ENCODE results near the gene AKAP8L. TPM values are rescaled to one million over a fixed set of nuclear protein-coding genes. Genes with fewer than 3 reads are reported as not detected.

The AKAP8L gene
- total RNA-seq, 1 donor from 2014 or later, result 75.3 TPM

DNA sequence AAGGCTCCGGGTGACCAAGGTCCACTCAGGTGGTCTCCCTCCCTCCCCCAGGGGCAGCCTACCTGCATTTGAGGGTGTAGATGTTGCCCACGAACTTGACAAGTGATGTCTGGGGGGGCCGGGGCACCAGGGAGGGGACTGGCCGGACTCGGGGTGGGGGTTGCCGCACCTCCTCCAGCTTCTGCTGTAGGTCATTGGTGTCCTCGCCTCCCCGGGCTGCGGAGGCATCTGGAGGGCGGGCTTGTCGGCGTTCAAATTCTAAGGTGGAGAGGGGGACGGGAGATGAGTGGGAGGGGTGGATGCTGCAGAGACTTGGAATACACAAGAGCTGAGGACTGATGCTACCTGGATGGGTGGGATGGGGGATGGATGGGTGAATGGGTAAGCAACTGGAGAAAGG, 5.3 kb upstream of the AKAP8L start:
- H3K36me3 ChIP-seq (ENCODE audit: control insufficient read depth, insufficient read depth, low read length), result peaks cover 31% of the 10 kb centered on the region
- H3K4me3 ChIP-seq (ENCODE audit: low read depth, low read length), result no peak overlapping the region
- no peak for FAIRE-seq
- DNase-seq (ENCODE audit: low read depth), result no peak
- TF ChIP-seq, protein P1, sequence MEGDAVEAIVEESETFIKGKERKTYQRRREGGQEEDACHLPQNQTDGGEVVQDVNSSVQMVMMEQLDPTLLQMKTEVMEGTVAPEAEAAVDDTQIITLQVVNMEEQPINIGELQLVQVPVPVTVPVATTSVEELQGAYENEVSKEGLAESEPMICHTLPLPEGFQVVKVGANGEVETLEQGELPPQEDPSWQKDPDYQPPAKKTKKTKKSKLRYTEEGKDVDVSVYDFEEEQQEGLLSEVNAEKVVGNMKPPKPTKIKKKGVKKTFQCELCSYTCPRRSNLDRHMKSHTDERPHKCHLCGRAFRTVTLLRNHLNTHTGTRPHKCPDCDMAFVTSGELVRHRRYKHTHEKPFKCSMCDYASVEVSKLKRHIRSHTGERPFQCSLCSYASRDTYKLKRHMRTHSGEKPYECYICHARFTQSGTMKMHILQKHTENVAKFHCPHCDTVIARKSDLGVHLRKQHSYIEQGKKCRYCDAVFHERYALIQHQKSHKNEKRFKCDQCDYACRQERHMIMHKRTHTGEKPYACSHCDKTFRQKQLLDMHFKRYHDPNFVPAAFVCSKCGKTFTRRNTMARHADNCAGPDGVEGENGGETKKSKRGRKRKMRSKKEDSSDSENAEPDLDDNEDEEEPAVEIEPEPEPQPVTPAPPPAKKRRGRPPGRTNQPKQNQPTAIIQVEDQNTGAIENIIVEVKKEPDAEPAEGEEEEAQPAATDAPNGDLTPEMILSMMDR (IDR thresholded peaks at IDR 0.05; ENCODE audit: insufficient read depth, low read length, severe bottlenecking), result no peak
- H3K27me3 ChIP-seq (ENCODE audit: control insufficient read depth, insufficient read depth, low read length), result no peaks in the 10 kb centered on the region

DNA sequence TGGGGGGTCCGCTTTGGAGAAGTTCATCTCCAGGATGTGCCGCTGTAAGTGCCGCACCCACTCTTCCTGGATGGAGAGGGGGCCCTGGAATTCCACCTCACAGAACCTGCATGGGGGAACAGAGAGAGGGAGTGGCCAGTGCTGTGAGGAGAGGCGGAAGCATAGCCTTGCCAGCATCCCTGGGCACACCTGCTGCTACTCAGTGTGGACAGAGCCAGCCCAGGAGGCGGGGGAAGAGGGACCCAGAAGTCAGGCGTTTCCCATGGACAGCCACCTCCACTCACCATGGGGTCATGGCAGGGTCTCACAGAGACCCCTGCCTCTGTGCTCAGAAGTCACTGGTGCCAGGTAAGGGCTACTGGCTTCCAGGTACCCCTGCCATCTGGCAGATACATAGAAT, 4.3 kb upstream of the AKAP8L start:
- no peak for DNase-seq (ENCODE audit: low read depth)
- TF ChIP-seq, protein P1 (IDR thresholded peaks at IDR 0.05; ENCODE audit: insufficient read depth, low read length, severe bottlenecking), result no peak
- Histone ChIP-seq H3K36me3 (ENCODE audit: control insufficient read depth, insufficient read depth, low read length) (peaks cover 29% of the 10 kb centered on the region), H3K27me3 (ENCODE audit: control insufficient read depth, insufficient read depth, low read length) (no peaks in the 10 kb centered on the region), H3K4me3 (ENCODE audit: low read depth, low read length) (no peak overlapping the region)
- no peak for FAIRE-seq

DNA sequence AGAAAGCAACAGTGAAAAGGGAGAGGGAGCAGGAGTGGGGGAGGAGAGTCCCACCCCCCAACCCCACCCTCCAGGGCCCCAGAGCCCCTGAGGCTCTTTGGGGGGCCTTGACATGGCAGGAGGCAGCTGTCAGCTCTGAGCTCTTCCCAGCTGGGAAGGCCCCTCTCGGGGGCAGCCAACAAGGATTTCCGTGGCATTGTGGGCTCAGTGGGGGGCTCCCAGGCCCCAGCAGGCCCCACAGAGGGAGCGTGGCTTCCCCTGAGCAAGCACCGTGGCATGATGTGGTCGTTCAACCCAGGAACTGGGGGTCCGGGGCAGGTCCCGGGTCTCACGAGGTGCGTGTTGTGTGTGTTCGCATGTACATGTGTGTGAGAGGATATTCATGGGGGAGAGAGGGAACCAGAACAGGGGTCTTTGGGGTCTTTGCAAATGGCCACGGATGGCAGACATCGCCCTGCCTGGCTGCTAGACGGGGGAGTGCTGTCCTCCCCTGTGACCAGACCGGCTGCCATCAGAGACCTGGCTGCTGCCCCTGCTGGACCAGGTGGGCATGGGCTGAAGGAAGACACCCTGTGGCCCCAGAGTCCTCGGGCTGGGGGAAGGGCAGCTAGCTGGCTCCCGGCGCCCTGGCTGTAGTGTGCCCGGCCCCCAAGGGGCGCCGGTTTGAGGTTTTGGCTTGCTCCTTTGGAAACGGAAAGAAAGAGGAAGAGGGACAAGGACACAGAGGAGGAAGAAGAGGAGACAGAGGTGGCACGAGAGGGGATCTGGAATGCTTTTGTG, 3.7 kb upstream of the AKAP8L start:
- DNase-seq (ENCODE audit: low read depth) (no peak), FAIRE-seq (no peak)
- Histone ChIP-seq H3K27me3 (ENCODE audit: control insufficient read depth, insufficient read depth, low read length) (no peaks in the 10 kb centered on the region), H3K36me3 (ENCODE audit: control insufficient read depth, insufficient read depth, low read length) (peaks cover 27% of the 10 kb centered on the region), H3K4me3 (ENCODE audit: low read depth, low read length) (no peak overlapping the region)
- TF ChIP-seq, protein P1 (IDR thresholded peaks at IDR 0.05; ENCODE audit: insufficient read depth, low read length, severe bottlenecking), result no peak

DNA sequence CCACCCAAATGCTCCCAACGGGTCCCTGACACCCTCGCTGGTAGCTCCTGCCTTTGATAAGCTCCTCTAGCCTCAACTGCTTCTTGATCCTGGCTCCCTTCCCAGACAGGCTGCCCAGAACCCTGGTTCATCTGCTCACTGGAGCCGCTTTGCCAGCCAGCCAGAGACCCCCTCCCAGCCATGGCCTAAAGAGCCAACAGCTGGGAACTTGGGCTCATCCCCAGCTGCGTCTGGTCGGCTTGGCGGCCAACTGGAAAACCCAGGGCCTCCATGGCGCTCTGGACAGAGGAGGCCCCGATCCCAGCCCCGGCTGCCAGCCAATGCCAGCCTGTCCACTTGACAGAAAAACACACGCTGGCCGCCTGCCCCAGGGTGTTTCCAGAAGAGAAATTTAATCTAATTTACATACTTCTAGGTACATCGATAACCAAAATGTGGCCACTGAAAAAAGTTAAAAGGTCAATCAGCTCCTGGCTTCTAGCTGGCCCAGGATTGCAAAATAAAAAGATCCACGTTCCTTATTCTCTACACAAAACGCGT, 3.0 kb upstream of the AKAP8L start:
- TF ChIP-seq, protein P1 (IDR thresholded peaks at IDR 0.05; ENCODE audit: insufficient read depth, low read length, severe bottlenecking), result no peak
- FAIRE-seq (no peak), DNase-seq (ENCODE audit: low read depth) (no peak)
- no peak overlapping the region for H3K4me3 ChIP-seq (ENCODE audit: low read depth, low read length)
- no peaks in the 10 kb centered on the region for H3K27me3 ChIP-seq (ENCODE audit: control insufficient read depth, insufficient read depth, low read length)
- peaks cover 24% of the 10 kb centered on the region for H3K36me3 ChIP-seq (ENCODE audit: control insufficient read depth, insufficient read depth, low read length)

DNA sequence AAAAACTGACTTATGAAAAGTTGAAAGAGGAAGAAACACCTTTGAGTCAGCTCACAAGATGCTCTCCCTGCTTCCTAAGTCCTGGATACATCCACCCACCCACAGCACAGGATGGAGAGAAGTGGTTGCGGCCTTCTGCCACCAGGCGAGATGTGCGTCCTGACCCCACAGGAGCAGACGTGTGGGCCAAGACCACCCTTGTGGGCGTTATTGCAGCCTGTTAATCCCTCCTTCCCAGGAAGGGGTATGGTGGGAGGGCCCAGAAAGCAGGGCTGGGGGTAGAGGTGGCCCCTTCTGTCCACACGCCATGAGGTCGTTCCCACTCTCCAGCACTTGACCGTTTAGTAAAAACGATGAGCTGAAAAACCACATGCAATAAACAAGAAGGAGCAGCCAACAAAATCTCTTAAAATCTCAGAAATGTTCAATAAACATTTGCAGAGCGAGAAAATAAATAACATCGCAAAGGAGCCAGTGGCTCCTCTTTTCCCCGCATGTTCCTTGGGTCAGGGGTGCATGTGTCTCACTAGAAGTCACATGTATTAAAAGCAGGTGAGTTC, 2.4 kb upstream of the AKAP8L start:
- TF ChIP-seq, protein P1 (IDR thresholded peaks at IDR 0.05; ENCODE audit: insufficient read depth, low read length, severe bottlenecking), result no peak
- FAIRE-seq (no peak), DNase-seq (ENCODE audit: low read depth) (no peak)
- no peaks in the 10 kb centered on the region for H3K27me3 ChIP-seq (ENCODE audit: control insufficient read depth, insufficient read depth, low read length)
- peaks cover 24% of the 10 kb centered on the region for H3K36me3 ChIP-seq (ENCODE audit: control insufficient read depth, insufficient read depth, low read length)
- H3K4me3 ChIP-seq (ENCODE audit: low read depth, low read length), result no peak overlapping the region
